OCI-LY7 (cell line): Measurements from ENCODE around the gene ISG20L2. TPM values are rescaled to one million over a fixed set of nuclear protein-coding genes. Genes with fewer than 3 reads are reported as not detected.
A peak's percentile ranks its signal among the peaks of the same experiment; 100 is the strongest.

ENCODE experiments used
- BruUV-seq: library from RNA; stranded (reverse); fragments of 400-500 nt; replicated peaks from 2 replicates; lab custom pipeline; 2021; lab: Mats Ljungman, UMichigan
- CTCF ChIA-PET: fragments of 300-600 bp; sonication (Branson Sonifier 250); formaldehyde crosslinking; loops from one replicate; lab custom pipeline; 2022; ENCODE audit warnings: antibody characterized with exemption; ENCODE audit not compliant: unreplicated experiment; lab: Charles Lee
- POLR2A ChIA-PET: fragments of 300-600 bp; sonication (Branson Sonifier 250); formaldehyde crosslinking; loops from one replicate; lab custom pipeline; 2022; ENCODE audit warnings: antibody characterized with exemption; lab: Charles Lee
- DNase-seq: peaks from one replicate; pipeline ENCODE4 v3.0.0-alpha.2; 2015; ENCODE audit warnings: low spot score
- H2AFZ ChIP-seq: fragments of 200-600 bp; sonication (generic), shearing (Covaris generic); 2 replicates; pipeline ENCODE4 v1.6.1; 2014; ENCODE audit warnings: mild to moderate bottlenecking, antibody characterized with exemption, low read length, moderate library complexity
- H3K27ac ChIP-seq: fragments of 200-600 bp; sonication (generic); 2 replicates; pipeline ENCODE4 v1.5.1; 2014; ENCODE audit warnings: mixed run types, low read depth, mild to moderate bottlenecking, moderate library complexity, low read length, inconsistent platforms; ENCODE audit not compliant: poor library complexity, severe bottlenecking
- H3K36me3 ChIP-seq: fragments of 200-600 bp; sonication (generic); 2 replicates; pipeline ENCODE4 v1.6.1; 2014; ENCODE audit warnings: mild to moderate bottlenecking, antibody characterized with exemption, low read length, moderate library complexity, mixed read lengths; ENCODE audit not compliant: insufficient read depth
- H3K4me1 ChIP-seq: fragments of 200-600 bp; sonication (generic); 2 replicates; pipeline ENCODE4 v1.5.1; 2014; ENCODE audit warnings: mild to moderate bottlenecking, low read length; ENCODE audit not compliant: insufficient read depth, poor library complexity, severe bottlenecking
- H3K4me2 ChIP-seq: fragments of 200-600 bp; sonication (generic); 2 replicates; pipeline ENCODE4 v1.6.1; 2014; ENCODE audit warnings: mild to moderate bottlenecking, low read length
- H3K4me3 ChIP-seq: fragments of 200-600 bp; sonication (generic); 2 replicates; pipeline ENCODE4 v1.5.1; 2014; ENCODE audit warnings: mild to moderate bottlenecking, low read depth, low read length; ENCODE audit not compliant: poor library complexity, severe bottlenecking
- H3K79me2 ChIP-seq: fragments of 200-600 bp; sonication (generic); 2 replicates; pipeline ENCODE4 v1.6.1; 2016; ENCODE audit warnings: low read depth, mild to moderate bottlenecking, low read length, moderate library complexity, mixed read lengths; ENCODE audit not compliant: insufficient read depth
- H3K9me2 ChIP-seq: fragments of 200-600 bp; sonication (generic); 2 replicates; pipeline ENCODE4 v1.6.1; 2016; ENCODE audit warnings: mild to moderate bottlenecking, low read length, mixed read lengths; ENCODE audit not compliant: insufficient read depth
- H3K9me3 ChIP-seq: fragments of 200-600 bp; sonication (generic); 2 replicates; pipeline ENCODE4 v1.6.1; 2014; ENCODE audit warnings: mild to moderate bottlenecking, mixed run types, low read length, mixed read lengths
- H4K20me1 ChIP-seq: fragments of 200-600 bp; sonication (generic); 2 replicates; pipeline ENCODE4 v1.6.1; 2014; ENCODE audit warnings: mild to moderate bottlenecking, antibody characterized with exemption, low read length, moderate library complexity, mixed read lengths; ENCODE audit not compliant: insufficient read depth
- CTCF ChIP-seq: fragments of 200-600 bp; sonication (generic); conservative IDR thresholded peaks from 2 replicates; pipeline ENCODE4 v1.5.1; 2014; ENCODE audit warnings: mild to moderate bottlenecking, antibody characterized with exemption, low read length, moderate library complexity, mixed read lengths
- EZH2phosphoT487 ChIP-seq: fragments of 200-600 bp; sonication (generic); IDR thresholded peaks from 2 replicates; pipeline ENCODE4 v1.6.1; 2018; ENCODE audit warnings: low read depth, borderline replicate concordance, mild to moderate bottlenecking, mixed run types, antibody characterized with exemption, low read length, moderate library complexity, mixed read lengths
- intact Hi-C: fragments of 100-400 bp; cut with micrococcal nuclease; formaldehyde crosslinking; loops from one replicate; pipeline ENCODE4 v1.10.0; 2022; ENCODE audit not compliant: unreplicated experiment
- total RNA-seq, 2 experiments: library from RNA; depleted of rRNA in 1 of 2; stranded (reverse); fragments of >200 nt in 1 of 2; shearing (Covaris generic) in 1 of 2; gene quantifications; 2 replicates each; pipeline ENCODE4 v1.2.3, GENCODE V29; 2014 to 2022

Gene ISG20L2
- total RNA-seq, 2 experiments from 2014 or later, result 37.9 to 74.1 TPM

- BruUV-seq, result no TSS peak
- peak within 1 kb of the TSS; percentile 77; the same call in 1 of the 2 replicates for H2AFZ ChIP-seq
- intact Hi-C loops, result loop anchor here (1.0 to 10.0 kb wide), 4 partner anchors 9 to 247 kb away; partner anchors contain the start of genes ISG20L2, MEF2D, METTL25B and PRCC
- H3K27ac ChIP-seq, result peak within 1 kb of the TSS; percentile 81
- peaks cover 39% of the 10 kb centered on the region for H3K36me3 ChIP-seq
- ChIA-PET CTCF (interaction anchor here (0.6 to 2.0 kb wide), 2 partner anchors 23 to 25 kb away, joined by 3 to 9 read pairs; partner anchors contain the start of gene ISG20L2), POLR2A (interaction anchor here (0.8 to 2.0 kb wide), 5 partner anchors 11 to 90 kb away, joined by 5 to 10 read pairs (median 7); partner anchors contain the start of genes MRPL24 and PRCC)
- H3K9me2 ChIP-seq, result no peaks in the 10 kb centered on the region
- peaks cover under 1% of the 10 kb centered on the region; the same call in 1 of the 2 replicates for H4K20me1 ChIP-seq
- DNase-seq, result no peak
- H3K4me1 ChIP-seq, result peaks cover 46% of the 10 kb centered on the region
- no peak for TF ChIP-seq EZH2phosphoT487
- no peaks in the 10 kb centered on the region for H3K9me3 ChIP-seq
- H3K4me2 ChIP-seq, result peak within 1 kb of the TSS; percentile 99
- H3K4me3 ChIP-seq, result peak within 1 kb of the TSS; percentile 85
- peaks cover 64% of the 10 kb centered on the region for H3K79me2 ChIP-seq
Observed at GRCh38 chr1:156751451-156751756, 22.8 kb upstream of the ISG20L2 start, which contains the start of gene HDGF. Gene HDGF, minus strand, starts transcription at chr1:156751675. Its CDS starts 246 bp downstream, at chr1:156751429.

- Histone ChIP-seq H3K27ac (peak overlapping the region; percentile 81), H4K20me1 (peaks cover 5% of the 10 kb centered on the region; the same call in 1 of the 2 replicates), H3K4me3 (peak overlapping the region; percentile 85), H3K9me2 (no peaks in the 10 kb centered on the region), H3K36me3 (peaks cover 45% of the 10 kb centered on the region), H3K4me1 (peaks cover 51% of the 10 kb centered on the region), H3K9me3 (no peaks in the 10 kb centered on the region), H2AFZ (no peak overlapping the region), H3K79me2 (peaks cover 69% of the 10 kb centered on the region), H3K4me2 (peak overlapping the region; percentile 99)
- intact Hi-C loops, result loop anchor here (1.0 to 10.0 kb wide), 4 partner anchors 9 to 246 kb away; partner anchors contain the start of genes ISG20L2, MEF2D, METTL25B and PRCC
- TF ChIP-seq EZH2phosphoT487 (no peak), CTCF (no peak; the same call in 1 of the 2 replicates)
- TSS peak; percentile 68 for BruUV-seq
- ChIA-PET CTCF (interaction anchor here (0.6 to 2.0 kb wide), 2 partner anchors 22 to 24 kb away, joined by 3 to 9 read pairs; partner anchors contain the start of gene ISG20L2), POLR2A (interaction anchor here (1.9 to 2.0 kb wide), 2 partner anchors 16 to 25 kb away, joined by 10 read pairs; partner anchors contain the start of gene PRCC)
- DNase-seq, result peak; percentile 60
Observed at GRCh38 chr1:156750711-156751450, 22.3 kb upstream of the ISG20L2 start.

GRCh38 chr1:156750191-156750672, 21.7 kb upstream of the ISG20L2 start:
- no peaks in the 10 kb centered on the region for H3K9me2 ChIP-seq
- no peaks in the 10 kb centered on the region for H3K9me3 ChIP-seq
- H4K20me1 ChIP-seq, result peaks cover 9% of the 10 kb centered on the region; the same call in 1 of the 2 replicates
- peaks cover 53% of the 10 kb centered on the region for H3K4me1 ChIP-seq
- H3K4me3 ChIP-seq, result peak overlapping the region; percentile 85
- peak overlapping the region; percentile 81 for H3K27ac ChIP-seq
- peaks cover 51% of the 10 kb centered on the region for H3K36me3 ChIP-seq
- intact Hi-C loops, result loop anchor here (10.0 kb wide), 1 partner anchor 245 kb away; the partner anchor contains the start of gene MEF2D
- ChIA-PET CTCF (interaction anchor here (1.0 kb wide), 1 partner anchor 24 kb away, joined by 4 read pairs; no protein-coding TSS in a partner anchor), POLR2A (interaction anchor here (1.3 kb wide), 1 partner anchor 22 kb away, joined by 4 read pairs; the partner anchor contains the start of genes ISG20L2 and METTL25B)
- H3K79me2 ChIP-seq, result peaks cover 75% of the 10 kb centered on the region
- peak; percentile 66 for DNase-seq
- no peak for TF ChIP-seq EZH2phosphoT487
- no peak for TF ChIP-seq CTCF
- no peak overlapping the region for H2AFZ ChIP-seq
- H3K4me2 ChIP-seq, result peak overlapping the region; percentile 99
- no TSS peak for BruUV-seq
